GF-D8 (cell line): ENCODE results near the gene UTF1.

Source experiments
- DNase-seq: peaks from one replicate; lab custom pipeline; 2025; lab: John Stamatoyannopoulos, UW

The UTF1 gene, protein sequence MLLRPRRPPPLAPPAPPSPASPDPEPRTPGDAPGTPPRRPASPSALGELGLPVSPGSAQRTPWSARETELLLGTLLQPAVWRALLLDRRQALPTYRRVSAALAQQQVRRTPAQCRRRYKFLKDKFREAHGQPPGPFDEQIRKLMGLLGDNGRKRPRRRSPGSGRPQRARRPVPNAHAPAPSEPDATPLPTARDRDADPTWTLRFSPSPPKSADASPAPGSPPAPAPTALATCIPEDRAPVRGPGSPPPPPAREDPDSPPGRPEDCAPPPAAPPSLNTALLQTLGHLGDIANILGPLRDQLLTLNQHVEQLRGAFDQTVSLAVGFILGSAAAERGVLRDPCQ

DNA sequence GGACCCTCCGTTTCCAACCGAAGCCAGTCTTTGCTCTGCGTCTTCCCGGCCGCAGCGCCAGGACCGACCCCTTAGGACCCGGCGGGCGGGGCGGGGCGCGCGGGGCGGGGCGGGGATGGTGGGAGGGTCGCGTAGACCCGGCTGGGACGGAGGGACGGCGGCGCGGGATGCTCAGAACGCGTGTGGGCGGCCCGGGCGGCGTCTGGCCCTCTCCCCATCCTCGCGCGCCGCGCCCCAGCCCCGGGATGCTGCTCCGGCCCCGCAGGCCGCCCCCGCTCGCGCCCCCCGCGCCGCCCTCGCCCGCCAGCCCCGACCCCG, at the start of gene UTF1:
Gene UTF1 (plus strand): TSS at position 174 of the 318 bp plus-strand sequence. CDS start 72 bp downstream, at position 246.
- no peak for DNase-seq

DNA sequence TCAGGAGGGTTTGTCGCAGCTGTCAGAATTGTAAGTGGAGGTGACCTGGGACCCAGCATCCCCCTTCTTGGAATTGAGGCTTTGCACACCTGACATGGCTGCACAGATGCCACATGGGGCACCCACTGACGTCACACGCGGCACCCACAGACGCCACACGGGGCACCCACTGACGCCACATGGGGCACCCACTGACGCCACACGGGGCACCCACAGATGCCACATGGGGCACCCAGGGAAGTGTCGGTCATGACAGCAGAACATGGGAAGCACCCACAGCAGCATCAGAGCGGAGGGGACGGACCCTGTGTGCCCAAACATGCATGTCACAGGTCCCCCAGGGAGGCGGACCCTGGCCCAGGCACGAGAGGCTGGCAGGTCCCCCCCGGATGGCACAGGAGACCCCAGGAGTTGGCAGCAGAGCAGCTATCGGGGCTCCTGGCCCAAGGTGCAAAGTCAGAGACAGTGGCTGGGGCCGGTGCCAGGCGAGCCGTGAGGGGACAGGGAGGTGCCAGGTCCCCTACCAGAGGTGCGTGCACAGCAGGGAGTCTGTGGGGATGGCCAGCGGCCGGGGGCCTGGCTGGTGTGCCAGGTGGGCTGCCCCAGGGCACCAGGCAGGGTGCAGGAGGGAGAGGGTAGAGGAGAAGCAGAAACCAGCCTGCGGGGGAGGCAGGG, 48.9 kb upstream of the UTF1 start:
- no peak for DNase-seq

DNA sequence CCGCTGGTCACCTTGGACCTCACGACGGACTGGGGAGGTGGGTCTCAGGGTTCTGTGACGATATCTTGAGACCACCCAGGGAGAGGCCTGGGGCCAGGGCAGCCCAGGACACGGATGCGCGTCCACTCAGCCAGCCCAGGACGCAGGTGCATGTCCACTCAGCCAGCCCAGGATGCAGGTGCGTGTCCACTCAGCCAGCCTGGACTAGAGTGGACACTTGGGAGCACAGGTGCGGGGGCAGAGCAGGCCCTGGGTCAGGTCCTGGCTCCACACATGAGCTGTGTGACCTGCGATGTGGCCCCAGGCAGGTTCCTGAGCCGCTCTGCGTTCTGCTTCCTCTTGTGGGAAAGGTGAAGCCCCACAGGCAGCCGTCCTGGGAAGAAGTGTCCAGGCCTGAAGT, 47.8 kb upstream of the UTF1 start:
- no peak for DNase-seq

DNA sequence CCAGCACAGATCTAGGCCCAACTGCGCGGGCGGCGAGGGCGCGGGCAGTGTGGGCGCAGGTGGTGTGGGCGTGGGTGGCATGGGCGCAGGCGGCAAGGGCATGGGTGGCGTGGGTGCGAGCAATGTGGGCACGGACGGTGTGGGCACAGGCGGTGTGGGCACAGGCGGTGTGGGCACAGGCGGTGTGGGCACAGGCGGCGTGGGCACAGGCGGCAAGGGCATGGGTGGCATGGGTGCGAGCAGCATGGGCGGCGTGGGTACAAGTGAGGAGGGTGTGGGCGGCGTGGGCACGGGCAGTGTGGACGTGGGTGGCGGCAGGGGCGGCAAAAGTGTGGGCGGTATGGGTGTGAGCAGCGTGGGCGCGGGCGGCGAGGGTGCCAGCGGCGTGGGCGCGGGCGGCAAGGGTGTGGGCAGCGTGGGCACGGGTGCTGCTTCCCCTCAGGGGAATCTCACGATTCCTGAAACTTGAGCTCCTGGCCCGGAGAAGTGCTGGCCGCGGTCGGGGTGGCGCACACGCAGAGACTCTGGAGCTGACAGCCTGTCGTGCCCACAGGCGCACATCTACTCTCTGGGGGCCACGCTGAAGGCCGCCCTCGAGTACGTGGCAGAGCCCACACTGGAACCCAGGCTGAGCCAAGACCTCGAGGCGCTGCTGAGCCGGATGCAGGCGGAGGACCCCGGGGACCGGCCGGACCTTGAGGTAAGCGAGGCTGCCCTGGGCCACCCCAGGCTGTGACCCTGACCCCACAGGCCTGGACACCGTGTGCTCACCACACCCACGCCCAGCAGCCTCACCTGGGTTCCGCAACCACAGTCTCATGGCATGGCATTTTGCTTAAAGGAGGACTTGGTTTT, 47.0 kb upstream of the UTF1 start:
- no peak for DNase-seq

DNA sequence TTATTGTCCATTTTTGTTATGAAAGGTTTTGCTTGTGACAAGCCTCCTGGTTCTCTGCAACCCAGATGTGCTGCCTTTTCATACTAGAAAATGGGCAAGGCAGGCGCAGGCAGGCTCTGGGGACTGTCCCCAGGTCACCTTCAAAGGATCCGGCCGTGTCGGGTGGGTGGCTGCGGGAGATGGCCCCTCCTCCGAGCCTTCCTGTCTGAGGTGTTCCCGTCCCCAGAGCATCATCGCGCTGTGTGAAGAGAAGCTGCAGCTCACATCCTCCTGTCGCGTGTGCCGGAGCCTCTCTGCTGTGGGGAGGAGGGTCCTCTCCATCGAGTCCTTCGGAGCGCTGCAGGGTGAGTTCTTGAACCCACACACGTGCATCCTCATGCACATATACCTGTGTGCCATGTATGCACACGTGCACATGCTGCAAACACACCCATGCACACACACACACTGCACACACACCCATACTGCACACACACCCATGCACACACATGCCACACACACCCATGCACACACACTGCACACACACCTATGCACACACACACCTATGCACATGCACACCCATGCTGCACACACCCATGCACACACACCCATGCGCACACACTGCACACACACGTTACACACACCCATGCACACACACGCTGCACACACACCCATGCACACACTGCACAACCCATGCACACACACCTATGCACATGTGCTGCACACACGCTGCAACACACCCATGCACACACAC, 46.2 kb upstream of the UTF1 start:
- no peak for DNase-seq

DNA sequence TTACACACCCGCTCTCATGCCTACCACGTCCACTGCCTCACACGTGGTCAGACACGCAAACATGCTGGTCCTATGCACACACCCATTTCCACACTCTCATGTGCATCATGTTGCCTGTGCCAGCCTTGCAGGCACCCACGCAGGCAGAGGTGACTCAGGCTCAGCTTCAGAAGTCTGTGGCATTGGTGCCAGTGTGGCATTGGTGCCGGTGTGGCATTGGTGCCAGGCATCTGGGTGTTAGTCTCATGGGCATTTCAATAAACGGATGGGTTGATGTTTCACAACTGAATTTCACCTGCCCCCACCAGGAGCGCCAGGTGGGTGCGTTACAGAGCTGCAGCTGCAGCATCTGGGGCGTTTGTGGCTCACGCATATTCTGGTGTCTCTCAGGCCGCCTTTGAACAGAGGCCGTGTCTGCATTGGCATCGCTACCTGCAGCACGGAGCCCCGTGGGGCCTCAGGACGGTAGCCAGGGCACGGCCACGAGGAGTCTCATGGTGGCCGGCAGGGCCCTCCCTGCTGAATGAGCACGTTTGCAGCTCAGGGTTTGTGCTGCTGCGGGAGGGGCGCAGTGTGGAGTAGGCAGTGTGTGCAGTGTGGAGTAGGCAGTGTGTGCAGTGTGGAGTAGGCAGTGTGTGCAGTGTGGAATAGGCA, 45.3 kb upstream of the UTF1 start:
- no peak for DNase-seq

DNA sequence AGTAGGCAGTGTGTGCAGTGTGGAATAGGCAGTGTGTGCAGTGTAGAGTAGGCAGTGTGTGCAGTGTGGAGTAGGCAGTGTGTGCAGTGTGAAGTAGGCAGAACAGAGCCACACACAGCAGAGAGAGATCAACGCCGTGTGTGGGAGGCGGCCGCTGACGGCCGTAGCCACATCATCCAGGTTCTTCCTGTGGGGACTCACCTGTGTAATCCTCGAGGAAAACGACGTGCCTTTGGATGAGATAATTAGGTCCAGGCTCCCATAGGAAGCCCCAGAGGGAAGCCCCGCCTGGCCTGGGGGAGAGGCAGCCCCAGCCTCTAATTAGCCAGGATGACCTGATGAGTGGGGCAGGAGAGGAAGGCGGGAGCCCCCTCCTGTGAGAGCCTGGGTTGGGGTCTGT, 44.6 kb upstream of the UTF1 start:
- DNase-seq = no peak

DNA sequence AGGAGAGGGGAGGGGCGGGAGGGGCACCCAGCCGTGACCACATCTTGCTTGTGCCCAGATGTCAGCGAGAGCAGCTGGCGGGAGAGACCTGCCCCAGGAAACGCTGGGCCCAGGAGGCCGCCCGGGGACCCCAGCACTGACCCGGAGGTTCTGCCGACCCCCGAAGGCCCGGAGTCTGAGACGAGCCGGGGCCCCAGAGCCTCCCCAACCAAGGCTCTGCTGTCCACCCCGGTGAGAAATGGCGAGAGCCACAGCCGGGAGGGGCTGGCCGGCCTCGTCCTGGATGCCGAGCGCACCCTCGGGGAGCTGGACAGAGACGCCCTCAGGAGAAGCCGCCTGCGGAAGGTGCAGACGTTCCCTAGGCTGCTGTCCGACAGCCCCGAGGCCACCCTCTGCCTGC, 44.1 kb upstream of the UTF1 start:
- DNase-seq = no peak

DNA sequence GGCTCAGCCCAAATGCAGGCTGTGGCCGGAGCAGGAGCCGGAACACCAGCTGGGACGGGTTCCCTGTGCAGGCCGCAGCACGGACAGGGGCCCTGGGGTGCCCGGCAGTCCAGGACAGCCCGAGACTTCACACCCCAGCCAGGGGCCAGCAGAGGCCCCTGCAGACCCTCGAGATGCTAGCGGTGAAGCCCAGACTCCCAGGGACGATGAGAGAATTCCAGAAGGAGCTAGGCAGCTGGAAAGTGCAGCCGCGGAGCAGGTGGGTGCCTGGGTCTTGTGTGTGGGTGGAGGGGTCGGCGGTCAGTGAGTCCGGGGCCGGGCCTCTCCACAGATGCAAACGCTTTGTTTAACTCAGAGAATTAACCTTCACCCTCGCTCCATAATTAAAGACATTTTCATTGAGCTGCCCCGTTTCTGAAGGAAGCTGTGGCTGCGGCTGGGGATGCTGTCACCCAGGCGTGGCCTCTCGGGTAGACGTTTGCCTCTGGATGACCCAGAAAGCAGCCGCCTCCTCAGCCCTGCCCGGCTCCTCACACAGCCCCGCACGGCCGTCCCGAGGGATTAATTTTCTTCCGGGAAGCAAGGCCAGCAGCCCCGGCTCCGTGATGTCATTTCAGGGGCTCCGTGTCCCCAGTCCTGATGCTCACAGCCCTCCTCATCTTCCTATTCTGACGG, 43.5 kb upstream of the UTF1 start:
- no peak for DNase-seq

DNA sequence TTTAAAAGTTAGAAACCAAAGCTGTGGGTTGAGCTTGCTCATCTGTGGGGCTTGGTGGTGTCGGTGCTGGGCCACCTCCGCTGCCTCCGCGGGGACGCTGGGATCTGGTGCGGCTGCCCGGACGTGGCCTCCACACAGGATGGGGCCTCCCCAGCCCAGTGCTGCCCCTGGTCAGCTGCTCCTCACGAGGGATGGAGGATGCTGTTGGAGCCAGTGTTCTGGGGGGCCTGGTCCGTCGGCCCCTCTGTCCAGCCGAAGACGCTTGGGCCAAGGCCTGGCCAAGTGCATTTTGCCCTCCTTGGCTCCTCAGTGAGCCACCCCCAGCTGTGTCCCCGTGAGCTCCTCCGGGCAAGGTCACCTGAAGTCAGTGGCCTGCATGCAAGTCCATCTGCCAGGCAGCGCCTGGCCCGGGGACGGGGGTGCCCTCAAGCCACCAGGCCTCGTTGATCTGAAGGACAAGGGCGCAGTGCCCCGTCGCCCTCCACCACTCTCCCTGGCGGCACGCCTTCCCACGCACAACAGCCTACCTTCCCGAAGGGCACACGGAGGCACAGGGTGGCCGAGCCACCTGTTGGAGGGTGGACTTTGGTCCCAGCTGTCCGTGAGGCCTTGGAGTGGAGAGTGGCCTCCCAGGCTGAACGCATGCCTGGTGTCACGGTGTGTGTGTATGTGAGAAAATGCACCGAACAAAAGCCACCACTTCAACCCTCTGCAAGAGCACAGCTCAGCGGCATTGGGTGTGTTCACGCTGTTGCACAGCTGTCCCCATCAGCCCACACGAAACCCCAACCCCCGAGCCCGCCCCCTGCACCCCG, 42.7 kb upstream of the UTF1 start:
- DNase-seq = no peak

DNA sequence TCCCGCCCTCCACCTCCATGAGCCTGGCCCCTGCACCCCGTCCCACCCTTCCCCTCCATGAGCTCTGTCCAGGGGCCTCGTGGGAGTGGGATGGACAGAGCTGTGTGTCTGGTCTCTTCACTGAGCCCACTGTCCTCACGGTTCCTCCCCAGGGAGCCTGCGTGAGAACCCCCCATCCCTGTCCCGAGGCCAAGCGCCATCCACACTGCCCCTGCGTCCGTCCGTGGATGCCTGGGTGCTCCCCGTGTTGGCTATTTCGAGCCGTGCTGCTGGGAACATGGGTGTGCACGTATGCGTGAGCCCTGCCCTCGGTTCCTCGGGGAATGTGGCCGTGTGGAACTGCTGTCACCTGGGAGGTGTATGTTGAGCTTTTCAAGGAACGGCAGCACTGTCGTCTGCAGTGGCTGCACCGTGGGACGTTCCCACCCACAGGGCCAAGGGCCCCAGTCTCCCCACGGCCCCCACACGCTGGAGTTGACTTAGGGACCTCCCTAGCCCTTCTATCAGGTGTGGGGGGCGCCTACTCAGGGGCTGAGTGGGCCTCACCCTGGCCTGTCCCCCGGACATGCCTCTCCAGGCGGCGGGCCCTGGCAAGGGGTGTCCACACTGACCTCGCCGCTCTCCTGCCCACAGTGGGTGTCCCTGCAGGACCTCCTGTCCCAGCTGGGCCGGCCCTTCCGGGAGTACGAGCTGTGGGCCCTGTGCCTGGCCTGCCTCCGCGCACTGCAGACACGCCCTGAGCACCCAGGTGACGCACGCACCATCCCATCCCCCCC, 41.9 kb upstream of the UTF1 start:
- DNase-seq = no peak

DNA sequence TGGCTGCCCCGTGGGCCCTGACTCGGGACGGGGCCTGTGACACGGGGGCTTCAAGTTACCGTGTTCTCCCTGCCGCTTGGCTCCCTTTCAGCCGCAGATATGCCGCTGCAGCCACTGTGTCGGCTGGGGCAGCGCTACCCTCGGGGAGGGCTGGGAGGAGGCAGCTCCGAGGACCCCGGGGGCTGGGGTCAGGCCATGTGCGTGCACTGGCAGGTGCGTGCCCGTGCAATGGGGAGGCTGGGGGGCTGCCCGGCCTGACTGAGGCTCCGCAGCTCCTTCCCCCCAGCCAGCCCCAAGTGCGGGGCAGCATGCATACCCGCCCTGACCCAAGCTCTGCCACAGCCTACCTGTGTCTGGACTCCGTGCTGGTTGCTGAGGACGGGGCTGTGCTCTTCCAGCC, 40.8 kb upstream of the UTF1 start:
- DNase-seq = no peak

DNA sequence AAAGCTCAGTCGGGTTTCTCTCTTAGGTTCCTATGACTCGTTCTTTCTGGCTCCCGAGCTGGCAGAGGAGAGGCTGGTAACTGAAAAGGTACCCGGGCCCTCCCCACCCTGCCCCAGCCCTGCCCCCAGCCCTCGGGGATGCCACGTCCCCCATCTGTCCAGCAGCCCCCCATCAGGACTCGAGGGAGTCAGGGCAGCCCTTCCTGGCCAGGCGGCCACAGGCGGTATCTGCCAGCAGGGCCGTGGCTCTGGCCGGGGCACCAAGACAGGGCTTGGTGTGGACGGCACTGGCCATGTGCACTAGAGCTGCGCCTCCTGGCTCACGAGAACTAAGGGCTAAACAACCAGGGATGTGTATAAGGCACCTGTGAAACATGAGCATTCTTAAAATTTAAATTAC, 40.3 kb upstream of the UTF1 start:
- no peak for DNase-seq

DNA sequence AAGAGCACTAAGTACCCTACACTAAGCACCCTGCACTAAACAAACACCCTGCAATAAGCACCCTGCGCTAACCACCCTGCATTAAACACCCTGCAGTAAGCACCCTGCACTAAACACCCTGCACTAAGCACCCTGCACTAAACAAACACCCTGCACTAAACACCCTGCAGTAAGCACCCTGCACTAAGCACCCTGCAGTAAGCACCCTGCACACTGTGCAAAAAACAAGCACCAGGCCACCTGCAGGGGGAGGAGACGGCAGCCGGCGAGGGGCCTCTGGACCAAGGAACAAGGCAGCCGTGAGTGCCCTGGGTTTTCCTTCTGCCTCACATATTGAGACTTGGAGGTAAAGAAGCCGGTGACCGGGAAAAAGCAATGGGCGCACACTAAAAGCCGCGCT, 39.8 kb upstream of the UTF1 start:
- no peak for DNase-seq

DNA sequence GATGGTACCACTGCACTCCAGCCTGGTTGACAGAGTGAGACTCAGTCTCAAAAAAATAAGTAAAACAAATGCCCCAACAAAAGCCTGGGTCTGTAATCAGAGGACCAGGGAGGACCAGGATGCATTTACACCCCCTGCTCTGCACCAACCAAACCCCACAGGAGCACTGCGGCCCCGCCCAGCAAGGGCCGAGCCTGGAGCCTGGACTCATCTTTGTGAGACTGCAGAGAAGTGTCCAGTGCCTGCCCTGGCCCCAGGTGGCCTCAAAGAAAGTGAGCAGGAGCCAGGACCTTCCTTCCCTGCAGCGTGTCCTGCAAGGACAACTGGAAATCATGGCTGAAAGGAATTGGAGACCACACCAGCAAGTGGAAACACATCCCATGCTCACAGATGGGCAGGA, 38.4 kb upstream of the UTF1 start:
- DNase-seq = no peak

DNA sequence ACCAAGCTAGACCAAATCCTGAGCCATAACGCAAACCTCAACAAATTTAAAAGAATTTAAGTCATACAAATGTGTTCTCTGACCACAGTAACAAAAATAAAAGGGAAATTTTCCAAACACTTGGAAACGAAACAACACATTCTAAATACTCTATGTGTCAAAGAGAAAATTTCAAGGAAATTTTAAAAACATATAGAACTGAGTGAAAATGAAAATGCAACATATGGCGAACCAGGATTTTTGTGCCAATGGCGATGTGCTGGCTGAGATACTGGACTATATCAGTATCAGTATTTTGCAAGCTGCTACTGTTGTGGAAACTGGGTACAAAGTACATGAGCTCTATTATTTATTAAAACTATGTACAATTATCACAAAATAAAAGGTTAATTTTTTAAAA, 35.9 kb upstream of the UTF1 start:
- no peak for DNase-seq

DNA sequence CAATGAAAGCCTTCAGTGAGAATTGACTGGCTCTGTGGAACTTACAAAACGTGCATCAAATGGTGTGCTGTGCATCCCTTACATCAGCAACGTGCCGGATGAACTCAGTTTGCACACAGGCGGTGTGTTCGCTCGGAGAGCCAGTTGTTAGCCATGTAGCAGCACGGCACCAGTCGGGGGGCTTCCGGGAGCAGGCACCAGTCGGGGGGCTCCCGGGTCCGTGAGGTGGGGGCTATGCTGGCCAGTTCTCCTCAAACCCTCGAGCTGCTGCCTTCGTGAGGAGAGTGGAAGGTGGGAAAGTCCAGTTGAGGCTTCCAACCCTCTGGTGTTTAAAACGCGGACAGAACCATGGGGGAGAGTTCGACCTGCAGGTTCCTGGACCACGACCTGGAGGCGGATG, 34.9 kb upstream of the UTF1 start:
- DNase-seq = no peak

DNA sequence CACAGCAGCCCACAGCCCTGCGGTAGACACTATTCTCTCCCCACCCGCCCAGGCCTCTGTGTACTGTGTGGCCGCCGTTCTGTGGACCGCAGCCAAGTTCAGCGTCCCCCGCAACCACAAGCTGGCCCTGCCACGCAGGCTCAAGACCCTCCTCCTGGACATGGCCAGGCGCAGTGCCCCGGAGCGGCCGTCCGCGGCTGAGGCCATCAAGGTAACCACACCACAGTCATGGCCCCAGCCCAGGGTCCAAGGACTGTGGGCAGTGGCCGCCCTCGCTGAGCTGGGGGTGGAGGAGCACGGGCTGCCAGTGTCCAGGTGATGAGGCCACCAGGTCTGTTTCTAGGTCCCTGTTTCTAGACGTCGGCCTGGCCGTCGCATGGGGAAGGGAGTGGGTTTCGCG, 34.4 kb upstream of the UTF1 start:
- no peak for DNase-seq

DNA sequence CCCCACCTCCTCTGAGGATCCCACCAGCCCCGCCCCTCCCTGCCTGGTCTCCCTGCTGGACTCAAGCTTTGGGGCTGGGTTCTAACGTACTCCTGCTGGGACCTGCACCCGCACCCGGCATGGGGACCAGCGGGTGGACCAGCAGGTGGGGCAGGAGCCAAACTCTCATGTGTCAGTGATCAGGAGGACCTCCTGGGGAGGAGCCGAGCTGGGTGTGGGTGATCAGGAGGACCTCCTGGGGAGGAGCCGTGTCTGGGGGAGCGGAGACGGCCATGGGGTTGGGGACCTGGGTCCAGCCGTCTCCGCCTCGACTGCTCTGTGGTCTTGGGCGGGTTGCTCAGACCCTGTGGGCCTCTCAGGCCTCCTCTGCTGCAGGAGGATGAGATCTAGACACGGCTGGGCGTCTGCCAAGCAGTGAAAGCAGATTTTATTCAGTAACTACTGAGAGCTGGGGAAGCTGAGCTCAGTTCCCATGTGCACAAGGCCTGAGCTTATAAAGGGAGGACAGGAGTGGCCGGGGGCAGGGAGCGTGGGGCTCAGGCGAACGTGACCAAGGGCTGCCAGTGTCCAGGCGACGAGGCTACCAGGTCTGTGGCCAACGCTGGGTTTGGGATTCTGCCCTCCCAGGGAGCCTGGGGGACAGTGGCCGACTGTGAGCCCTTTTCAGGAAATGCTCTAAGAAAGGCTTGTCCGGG, 33.6 kb upstream of the UTF1 start:
- DNase-seq = no peak
